Activated gamma-delta T cell treated with Interleukin-2 at 50 U/mL for 16 hours (primary cell): ENCODE results near the gene FILIP1.

Experiments
- DNase-seq: peaks from one replicate; pipeline ENCODE4 v3.0.0-alpha.2; 2020

Gene FILIP1

GRCh38 chr6:75494290-75494689 is 690 bp upstream of the FILIP1 start:
- DNase-seq = no peak

- no peak for DNase-seq
Measured at GRCh38 chr6:75492386-75493153, 1.0 kb downstream of the FILIP1 start.

- DNase-seq = no peak
Measured at GRCh38 chr6:75491291-75491690, 2.3 kb downstream of the FILIP1 start.

GRCh38 chr6:75490706-75491105 is 2.9 kb downstream of the FILIP1 start:
- no peak for DNase-seq

- no peak for DNase-seq
Measured at GRCh38 chr6:75489025-75489424, 4.6 kb downstream of the FILIP1 start.

- DNase-seq = no peak
Measured at GRCh38 chr6:75488033-75488432, 5.6 kb downstream of the FILIP1 start.

- no peak for DNase-seq
Measured at GRCh38 chr6:75486850-75487518, 6.6 kb downstream of the FILIP1 start.

- DNase-seq = no peak
Measured at GRCh38 chr6:75484535-75484934, 9.1 kb downstream of the FILIP1 start.

GRCh38 chr6:75483136-75483952 is 10.3 kb downstream of the FILIP1 start:
- no peak for DNase-seq

GRCh38 chr6:75481936-75482593 is 11.5 kb downstream of the FILIP1 start:
- DNase-seq = no peak

GRCh38 chr6:75481394-75481793 is 12.2 kb downstream of the FILIP1 start:
- no peak for DNase-seq

GRCh38 chr6:75480425-75480824 is 13.2 kb downstream of the FILIP1 start:
- DNase-seq = no peak

- no peak for DNase-seq
Measured at GRCh38 chr6:75479712-75480111, 13.9 kb downstream of the FILIP1 start.

- DNase-seq = no peak
Measured at GRCh38 chr6:75478929-75479328, 14.7 kb downstream of the FILIP1 start.

- no peak for DNase-seq
Measured at GRCh38 chr6:75472885-75473284, 20.7 kb downstream of the FILIP1 start.

- DNase-seq = no peak
Measured at GRCh38 chr6:75467966-75468365, 25.6 kb downstream of the FILIP1 start.

GRCh38 chr6:75467284-75467683 is 26.3 kb downstream of the FILIP1 start:
- no peak for DNase-seq

GRCh38 chr6:75466636-75467035 is 27.0 kb downstream of the FILIP1 start:
- DNase-seq = no peak

- no peak for DNase-seq
Measured at GRCh38 chr6:75463908-75464307, 29.7 kb downstream of the FILIP1 start.

- no peak for DNase-seq
Measured at GRCh38 chr6:75463061-75463460, 30.5 kb downstream of the FILIP1 start.

- no peak for DNase-seq
Measured at GRCh38 chr6:75460681-75461080, 32.9 kb downstream of the FILIP1 start.

- no peak for DNase-seq
Measured at GRCh38 chr6:75458895-75459294, 34.7 kb downstream of the FILIP1 start.

GRCh38 chr6:75450903-75451302 is 42.7 kb downstream of the FILIP1 start:
- DNase-seq = no peak
